ENCODE results near the gene CDC6. TPM values are rescaled to one million over a fixed set of nuclear protein-coding genes. Genes with fewer than 3 reads are reported as not detected.

Gene CDC6
- total and polyA plus RNA-seq, 2 donors (not counting 1 experiment from before 2014, with no cell fraction given): 0.69 to 2.2 TPM

GRCh38 chr17:40317880-40318829, 30.5 kb downstream of the CDC6 start:
- Histone ChIP-seq H3K27ac (ENCODE audit: low read length in 2 of 2) (peak overlapping the region; percentile 95 to 96), H3K36me3 (replicated peaks in 1 of 2; ENCODE audit: control extremely low read depth in 1 of 2, control insufficient read depth in 1 of 2, extremely low read depth in 1 of 2, insufficient read depth in 2 of 2, low read length in 1 of 2) (no peaks in the 10 kb centered on the region), H3K4me3 (ENCODE audit: control extremely low read depth in 1 of 5, extremely low read depth in 1 of 5, insufficient read depth in 1 of 5, low read depth in 2 of 5, low read length in 4 of 5) (peak overlapping the region; percentile 87 to 100 (median 93)), H2AFZ (ENCODE audit: insufficient read depth, low read depth, low read length, poor library complexity, severe bottlenecking) (peak overlapping the region; percentile 63), H3K9me3 (ENCODE audit: control extremely low read depth in 1 of 3, control insufficient read depth in 2 of 3, insufficient read depth in 1 of 3, low read length in 2 of 3) (no peaks in the 10 kb centered on the region), H3K27me3 (replicated peaks in 1 of 4; ENCODE audit: control extremely low read depth in 1 of 4, control insufficient read depth in 3 of 4, insufficient read depth in 4 of 4, low read length in 3 of 4) (no peaks in the 10 kb centered on the region), H3K79me2 (ENCODE audit: control insufficient read depth, insufficient read depth, low read length) (peaks cover 65% of the 10 kb centered on the region), H3K4me1 (ENCODE audit: control insufficient read depth in 2 of 2, insufficient read depth in 2 of 2, low read length in 2 of 2) (peaks cover 56 to 78% of the 10 kb centered on the region in 2 donors), H3K4me2 (replicated peaks; ENCODE audit: low read depth, low read length, poor library complexity, severe bottlenecking) (peak overlapping the region; percentile 98), H3K9ac (ENCODE audit: low read length) (peak overlapping the region; percentile 92), H4K20me1 (ENCODE audit: control insufficient read depth, insufficient read depth, low read length, poor library complexity, severe bottlenecking) (peaks cover 8% of the 10 kb centered on the region)
- Mint-ChIP-seq H3K27ac (peak overlapping the region; percentile 100), H3K4me1 (peaks cover 80% of the 10 kb centered on the region), H3K9me3 (ENCODE audit: insufficient read depth) (no peaks in the 10 kb centered on the region), H3K27me3 (no peaks in the 10 kb centered on the region), H3K4me3 (peak overlapping the region; percentile 97)
- POLR2A ChIA-PET: interaction anchor here (0.6 to 1.3 kb wide), 12 partner anchors 8 to 230 kb away, joined by 3 to 10 read pairs (median 4); partner anchors contain the start of gene RARA
- DNase-seq: peak; percentile 95
- WGBS (ENCODE audit: insufficient coverage): under 1% methylated on average over 60 of the region's 70 CpGs
- TF ChIP-seq CTCF (IDR thresholded peaks at IDR 0.05): no peak
- TF ChIP-seq EZH2 (IDR thresholded peaks at IDR 0.05; ENCODE audit: borderline replicate concordance, insufficient read depth, low read depth, low read length, poor library complexity, severe bottlenecking): no peak
- intact Hi-C loops (cut with micrococcal nuclease): loop anchor here (1.0 kb wide), 5 partner anchors 8 to 30 kb away; partner anchors contain the start of gene RARA
- CTCF ChIA-PET: interaction anchor here (0.6 to 30.5 kb wide), 21 partner anchors 8 to 297 kb away, joined by 3 to 871 read pairs (median 4); partner anchors contain the start of genes GJD3 and RARA
- ATAC-seq (ENCODE audit: low read depth): peak; percentile 67

Measured in B cell (primary cell).